Subcutaneous adipose tissue (tissue), 4 donors: Measurements from ENCODE around the gene DHRS3. TPM values are rescaled to one million over a fixed set of nuclear protein-coding genes. Genes with fewer than 3 reads are reported as not detected.

Experiments used
- CTCF ChIP-seq: fragments of 450-650 bp; IDR thresholded peaks from one replicate; pipeline ENCODE4 v1.5.1; 2016; ENCODE audit warnings: low read depth, mild to moderate bottlenecking, control low read depth, antibody characterized with exemption, moderate library complexity
- total RNA-seq, 4 donors: library from RNA; depleted of rRNA; stranded (reverse); fragments of >200 nt; gene quantifications; one replicate each; pipeline ENCODE4 v1.1.0, GENCODE V29; 2016

The DHRS3 gene
- total RNA-seq, 4 donors from 2014 or later: 147 to 406 (median 256) TPM

- TF ChIP-seq CTCF: no peak
Measured at GRCh38 chr1:12644237-12644636, 26.2 kb upstream of the DHRS3 start.

- no peak for TF ChIP-seq CTCF
Measured at GRCh38 chr1:12643785-12644184, 25.8 kb upstream of the DHRS3 start, which contains the start of gene AADACL4. Gene AADACL4 (plus strand): TSS chr1:12644085. CDS start chr1:12644547, 462 bp downstream.

- TF ChIP-seq CTCF: no peak
Measured at GRCh38 chr1:12643079-12643478, 25.1 kb upstream of the DHRS3 start.

GRCh38 chr1:12640958-12641272 is 22.9 kb upstream of the DHRS3 start:
- TF ChIP-seq CTCF: no peak

GRCh38 chr1:12640237-12640957 is 22.4 kb upstream of the DHRS3 start:
- no peak for TF ChIP-seq CTCF

- TF ChIP-seq CTCF: no peak
Measured at GRCh38 chr1:12637693-12638092, 19.7 kb upstream of the DHRS3 start.

GRCh38 chr1:12636098-12636950 is 18.3 kb upstream of the DHRS3 start:
- no peak for TF ChIP-seq CTCF
